Thyroid gland (tissue), 4 donors: Measurements from ENCODE around the gene KRT38.

ENCODE experiments used
- POLR2A ChIP-seq, 2 donors: fragments of 450-650 bp; IDR thresholded peaks; one replicate each; pipeline ENCODE4 v1.6.1; 2017; ENCODE audit warnings: antibody characterized with exemption in 2 of 2, mild to moderate bottlenecking in 2 of 2, moderate library complexity in 1 of 2
- TF ChIP-seq, protein P1 (sequence below), 6 experiments: fragments of 200-600 bp in 3 of 6; fragments of 450-650 bp in 3 of 6; sonication (generic) in 3 of 6; IDR thresholded peaks; one replicate each; pipeline ENCODE4 v1.5.1; 2016 to 2019; ENCODE audit warnings: antibody characterized with exemption in 6 of 6, mild to moderate bottlenecking in 2 of 6, inconsistent platforms in 1 of 6, moderate library complexity in 1 of 6

DNA sequence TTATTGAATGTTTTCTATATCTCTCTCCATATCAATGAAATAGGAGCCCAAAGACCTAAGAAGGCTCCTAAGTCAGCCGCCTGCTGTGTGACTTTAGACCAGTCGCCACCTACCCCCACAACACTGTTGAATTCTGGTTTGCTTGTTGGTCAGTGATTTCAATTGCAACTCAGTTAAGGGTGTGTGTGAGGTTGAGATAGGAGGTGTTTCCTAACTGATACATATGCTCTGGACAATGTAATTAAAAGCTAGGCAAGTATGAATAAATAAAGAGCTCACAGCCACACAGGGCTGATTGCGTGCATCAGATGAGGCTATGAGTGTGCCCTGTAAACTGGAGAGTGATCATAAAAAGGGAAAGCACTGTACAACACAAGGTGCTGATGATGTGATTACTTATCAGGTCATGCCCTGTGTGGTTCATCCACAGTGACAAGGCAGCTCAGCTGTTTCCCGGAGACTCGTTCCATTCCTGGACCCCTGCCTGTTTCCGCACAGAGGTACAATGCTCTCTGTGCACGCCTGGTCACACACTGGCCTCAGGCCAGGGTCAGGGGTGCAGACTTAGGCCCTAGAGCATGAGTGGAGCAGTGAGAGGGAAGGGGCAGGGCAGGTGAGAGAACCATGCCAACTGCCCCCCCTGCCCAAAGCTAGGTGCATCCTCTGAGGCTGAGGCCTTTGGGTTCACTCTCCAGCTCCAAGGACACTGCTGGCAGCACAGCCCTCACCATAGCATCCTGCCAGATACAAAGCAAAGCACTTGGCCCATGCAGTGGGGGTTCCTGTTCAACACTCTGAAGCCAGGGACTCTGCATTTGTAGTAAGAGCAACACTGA is 43.4 kb upstream of the KRT38 start:
- TF ChIP-seq, protein P1, sequence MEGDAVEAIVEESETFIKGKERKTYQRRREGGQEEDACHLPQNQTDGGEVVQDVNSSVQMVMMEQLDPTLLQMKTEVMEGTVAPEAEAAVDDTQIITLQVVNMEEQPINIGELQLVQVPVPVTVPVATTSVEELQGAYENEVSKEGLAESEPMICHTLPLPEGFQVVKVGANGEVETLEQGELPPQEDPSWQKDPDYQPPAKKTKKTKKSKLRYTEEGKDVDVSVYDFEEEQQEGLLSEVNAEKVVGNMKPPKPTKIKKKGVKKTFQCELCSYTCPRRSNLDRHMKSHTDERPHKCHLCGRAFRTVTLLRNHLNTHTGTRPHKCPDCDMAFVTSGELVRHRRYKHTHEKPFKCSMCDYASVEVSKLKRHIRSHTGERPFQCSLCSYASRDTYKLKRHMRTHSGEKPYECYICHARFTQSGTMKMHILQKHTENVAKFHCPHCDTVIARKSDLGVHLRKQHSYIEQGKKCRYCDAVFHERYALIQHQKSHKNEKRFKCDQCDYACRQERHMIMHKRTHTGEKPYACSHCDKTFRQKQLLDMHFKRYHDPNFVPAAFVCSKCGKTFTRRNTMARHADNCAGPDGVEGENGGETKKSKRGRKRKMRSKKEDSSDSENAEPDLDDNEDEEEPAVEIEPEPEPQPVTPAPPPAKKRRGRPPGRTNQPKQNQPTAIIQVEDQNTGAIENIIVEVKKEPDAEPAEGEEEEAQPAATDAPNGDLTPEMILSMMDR (IDR thresholded peaks at IDR 0.05), result no peak
- no peak for TF ChIP-seq POLR2A (IDR thresholded peaks at IDR 0.05)
